H1 (cell line): ENCODE measurements around the gene PRSS53. TPM values are rescaled to one million over a fixed set of nuclear protein-coding genes. Genes with fewer than 3 reads are reported as not detected.

Experiments used
- CTCF ChIA-PET: fragments of 300-600 bp; sonication (Branson Sonifier 250); formaldehyde crosslinking; loops from one replicate; lab custom pipeline; 2021; ENCODE audit not compliant: partially characterized antibody; lab: Charles Lee
- POLR2A ChIA-PET: fragments of 300-600 bp; sonication (Branson Sonifier 250); formaldehyde crosslinking; loops from one replicate; lab custom pipeline; 2021; ENCODE audit warnings: inconsistent platforms; ENCODE audit not compliant: partially characterized antibody; lab: Charles Lee
- DNase-seq, 2 experiments: peaks; one replicate each; pipeline versions ENCODE4 v3.0.0 to v3.0.0-alpha.2; 2010 to 2022; ENCODE audit warnings: low spot score in 2 of 2, low read depth in 1 of 2, mixed read lengths in 1 of 2
- FAIRE-seq: peaks from 2 replicates; lab custom pipeline; 2011; peaks lifted over from hg19 to GRCh38; lab: Jason Lieb, UNC
- H2AFZ ChIP-seq: 2 replicates; pipeline ENCODE4 v1.8.1; 2012; ENCODE audit warnings: low read length, inconsistent platforms
- H2AK5ac ChIP-seq: 2 replicates; pipeline ENCODE4 v1.6.1; 2013; ENCODE audit warnings: low read depth, low read length
- H2BK120ac ChIP-seq: replicated peaks from 2 replicates; pipeline ENCODE3; 2013; ENCODE audit warnings: low read depth, low read length, inconsistent platforms
- H2BK12ac ChIP-seq: 2 replicates; pipeline ENCODE4 v1.6.1; 2013; ENCODE audit warnings: low read depth, low read length
- H2BK15ac ChIP-seq: 2 replicates; pipeline ENCODE4 v1.6.1; 2013; ENCODE audit warnings: low read length
- H2BK20ac ChIP-seq: 2 replicates; pipeline ENCODE4 v1.6.1; 2013; ENCODE audit warnings: low read length
- H2BK5ac ChIP-seq: 2 replicates; pipeline ENCODE4 v1.6.1; 2013; ENCODE audit warnings: low read depth, low read length
- H3K14ac ChIP-seq: 2 replicates; pipeline ENCODE4 v1.6.1; 2013; ENCODE audit warnings: inconsistent platforms; ENCODE audit not compliant: insufficient read length
- H3K18ac ChIP-seq: 2 replicates; pipeline ENCODE4 v1.6.1; 2013; ENCODE audit warnings: low read length; ENCODE audit errors: extremely low read depth
- H3K23ac ChIP-seq: 2 replicates; pipeline ENCODE4 v1.6.1; 2013; ENCODE audit warnings: inconsistent platforms; ENCODE audit not compliant: insufficient read length
- H3K23me2 ChIP-seq: 2 replicates; pipeline ENCODE4 v1.6.1; 2013; ENCODE audit warnings: low read depth, low read length
- H3K27ac ChIP-seq: 2 replicates; pipeline ENCODE4 v1.6.1; 2011; ENCODE audit warnings: low read depth, low read length, inconsistent platforms
- H3K27me3 ChIP-seq, 4 experiments: replicated peaks in 1 of 4; 1 replicate in 1 of 4; 2 replicates in 3 of 4; pipeline versions ENCODE4 v1.6.1 to v1.8.1; 2011 to 2013; ENCODE audit warnings: low read length in 3 of 4, mild to moderate bottlenecking in 3 of 4, inconsistent platforms in 2 of 4, mixed read lengths in 2 of 4, moderate library complexity in 1 of 4; ENCODE audit not compliant: control insufficient read depth in 3 of 4, insufficient read depth in 3 of 4; ENCODE audit errors: extremely low read depth in 1 of 4
- H3K36me3 ChIP-seq, 4 experiments: 2 replicates each; pipeline versions ENCODE4 v1.6.1 to v1.8.1; 2011 to 2013; ENCODE audit warnings: mild to moderate bottlenecking in 4 of 4, low read length in 3 of 4, moderate library complexity in 2 of 4, control low read depth in 1 of 4, inconsistent platforms in 1 of 4; ENCODE audit not compliant: insufficient read depth in 4 of 4, control insufficient read depth in 2 of 4
- H3K4ac ChIP-seq: replicated peaks from 2 replicates; pipeline ENCODE3; 2013; ENCODE audit warnings: low read length, low read depth, mixed read lengths, inconsistent platforms; ENCODE audit not compliant: insufficient read length
- H3K4me1 ChIP-seq, 4 experiments: replicated peaks in 1 of 4; 1 replicate in 1 of 4; 2 replicates in 3 of 4; pipeline versions ENCODE4 v1.6.1 to v1.8.1; 2011 to 2013; ENCODE audit warnings: low read length in 3 of 4, inconsistent platforms in 2 of 4, mixed read lengths in 1 of 4; ENCODE audit not compliant: insufficient read depth in 4 of 4, control insufficient read depth in 3 of 4
- H3K4me2 ChIP-seq, 2 experiments: 2 replicates each; pipeline versions ENCODE4 v1.6.1 to v1.8.1; 2011 to 2013; ENCODE audit warnings: low read depth in 2 of 2, low read length in 2 of 2, control low read depth in 1 of 2, inconsistent platforms in 1 of 2, mild to moderate bottlenecking in 1 of 2; ENCODE audit not compliant: insufficient read depth in 1 of 2
- H3K4me3 ChIP-seq, 4 experiments: fragments of 200-600, 300-600 bp in 1 of 4; sonication (generic), shearing (Covaris generic), sonication (Bioruptor Twin) in 1 of 4; 2 replicates each; pipeline versions ENCODE4 v1.5.1 to v1.8.1; 2011 to 2016; ENCODE audit warnings: low read length in 4 of 4, low read depth in 3 of 4, control low read depth in 2 of 4, inconsistent platforms in 2 of 4, mild to moderate bottlenecking in 2 of 4, mixed read lengths in 1 of 4, moderate library complexity in 1 of 4; ENCODE audit not compliant: insufficient read depth in 2 of 4; ENCODE audit errors: extremely low read depth in 1 of 4
- H3K56ac ChIP-seq: replicated peaks from 2 replicates; pipeline ENCODE3; 2013; ENCODE audit warnings: low read depth, mild to moderate bottlenecking, mixed read lengths, low read length, inconsistent platforms; ENCODE audit not compliant: insufficient read length
- H3K79me1 ChIP-seq: 2 replicates; pipeline ENCODE4 v1.6.1; 2013; ENCODE audit warnings: low read depth, low read length, control low read depth
- H3K79me2 ChIP-seq, 2 experiments: 2 replicates each; pipeline versions ENCODE4 v1.6.1 to v1.8.1; 2012 to 2013; ENCODE audit warnings: low read length in 2 of 2, mild to moderate bottlenecking in 2 of 2, inconsistent platforms in 1 of 2; ENCODE audit not compliant: insufficient read depth in 2 of 2, control insufficient read depth in 1 of 2
- H3K9ac ChIP-seq, 4 experiments: replicated peaks in 1 of 4; 1 replicate in 1 of 4; 2 replicates in 3 of 4; pipeline versions ENCODE4 v1.6.1 to v1.8.1; 2011 to 2013; ENCODE audit warnings: low read depth in 3 of 4, low read length in 3 of 4, control low read depth in 2 of 4, mild to moderate bottlenecking in 2 of 4, moderate library complexity in 2 of 4, inconsistent platforms in 1 of 4; ENCODE audit errors: extremely low read depth in 1 of 4
- H3K9me3 ChIP-seq, 2 experiments: 2 replicates each; pipeline versions ENCODE4 v1.6.1 to v1.8.1; 2012 to 2013; ENCODE audit warnings: mild to moderate bottlenecking in 2 of 2, moderate library complexity in 2 of 2, control low read depth in 1 of 2, inconsistent platforms in 1 of 2, low read depth in 1 of 2, low read length in 1 of 2, mixed read lengths in 1 of 2; ENCODE audit not compliant: insufficient read depth in 2 of 2
- H4K20me1 ChIP-seq, 2 experiments: replicated peaks in 1 of 2; 2 replicates each; pipeline versions ENCODE3 to v1.8.1; 2011 to 2013; ENCODE audit warnings: inconsistent platforms in 2 of 2, low read length in 2 of 2, mild to moderate bottlenecking in 1 of 2; ENCODE audit not compliant: insufficient read depth in 2 of 2, control insufficient read depth in 1 of 2
- H4K5ac ChIP-seq: 2 replicates; pipeline ENCODE4 v1.6.1; 2013; ENCODE audit warnings: low read length, low read depth, mixed read lengths, inconsistent platforms; ENCODE audit not compliant: insufficient read length
- H4K8ac ChIP-seq: 2 replicates; pipeline ENCODE4 v1.8.0; 2013; ENCODE audit warnings: mild to moderate bottlenecking, moderate library complexity, low read length, inconsistent platforms; ENCODE audit not compliant: insufficient read depth; ENCODE audit errors: extremely low read depth
- H4K91ac ChIP-seq: replicated peaks from 2 replicates; pipeline ENCODE3; 2013; ENCODE audit warnings: low read length, mixed read lengths, inconsistent platforms; ENCODE audit not compliant: insufficient read length
- CHD1 ChIP-seq: IDR thresholded peaks from 2 replicates; pipeline ENCODE4 v1.6.1; 2012; ENCODE audit warnings: low read depth, low read length, improper control_type of control experiment
- GABPA ChIP-seq: IDR thresholded peaks from 2 replicates; pipeline ENCODE4 v1.6.1; 2011; ENCODE audit warnings: mild to moderate bottlenecking, low read length, moderate library complexity, borderline replicate concordance; ENCODE audit not compliant: insufficient read depth
- JUND ChIP-seq: IDR thresholded peaks from 2 replicates; pipeline ENCODE4 v1.6.1; 2011; ENCODE audit warnings: mild to moderate bottlenecking, improper control_type of control experiment, low read length
- POLR2A ChIP-seq, 2 experiments: IDR thresholded peaks; 1 replicate in 1 of 2; 2 replicates in 1 of 2; pipeline ENCODE4 v1.6.1; 2011; ENCODE audit warnings: low read depth in 2 of 2, low read length in 2 of 2, mild to moderate bottlenecking in 2 of 2; ENCODE audit errors: control extremely low read depth in 1 of 2
- RAD21 ChIP-seq, 2 experiments: IDR thresholded peaks in 1 of 2; conservative IDR thresholded peaks in 1 of 2; 2 replicates each; pipeline ENCODE4 v1.6.1; 2011; ENCODE audit warnings: low read depth in 2 of 2, low read length in 2 of 2, improper control_type of control experiment in 1 of 2, inconsistent platforms in 1 of 2, mild to moderate bottlenecking in 1 of 2, moderate library complexity in 1 of 2
- SP1 ChIP-seq: IDR thresholded peaks from 2 replicates; pipeline ENCODE4 v1.6.1; 2011; ENCODE audit warnings: low read depth, low read length
- TCF12 ChIP-seq: IDR thresholded peaks from 2 replicates; pipeline ENCODE4 v1.6.1; 2011; ENCODE audit warnings: low read depth, mild to moderate bottlenecking, low read length
- YY1 ChIP-seq: IDR thresholded peaks from 2 replicates; pipeline ENCODE4 v1.6.1; 2011; ENCODE audit warnings: low read depth, mild to moderate bottlenecking, low read length
- WGBS, 2 experiments: shearing (Covaris generic) in 1 of 2; methylation state at CpG; one replicate each; pipeline versions ENCODE4 v1.1.6 to v1.1.7; 2013 to 2015; ENCODE audit warnings: low lambda C conversion rate in 2 of 2, mixed read lengths in 2 of 2, inconsistent platforms in 1 of 2, low coverage in 1 of 2, missing lambda C conversion rate in 1 of 2; ENCODE audit not compliant: insufficient replicate concordance in 2 of 2, insufficient coverage in 1 of 2, insufficient read length in 1 of 2; ENCODE audit errors: extremely low coverage in 1 of 2, missing lambda C conversion rate in 1 of 2; 5-methylcytosine and 5-hydroxymethylcytosine counted together
- polyA plus RNA-seq, 7 experiments: library from polyadenylated mRNA; depleted of rRNA in 3 of 7; stranded (reverse) in 5 of 7; unstranded in 2 of 7; fragments of >200 nt in 5 of 7; fragments of 200-250 nt in 2 of 7; gene quantifications; 1 replicate in 5 of 7; 2 replicates in 1 of 7; 4 replicates in 1 of 7; pipeline versions ENCODE4 v1.2.1 to v1.2.3, GENCODE V29; 2011 to 2013; ENCODE audit warnings: missing spikeins in 2 of 7, mixed read lengths in 2 of 7
- total RNA-seq: library from RNA; stranded (reverse); fragmentation: NEBNext Ultra II Directional; extraction: Animal tissue kit (Norgen Biotek cat#: 25700); gene quantifications from 2 replicates; pipeline ENCODE4 v1.2.1, GENCODE V29; 2021

PRSS53 gene
- total and polyA plus RNA-seq, 2 of the 8 experiments (the other 6 are each of a cell fraction or from before 2014, with no cell fraction given), result 1.7 to 2.6 TPM

DNA sequence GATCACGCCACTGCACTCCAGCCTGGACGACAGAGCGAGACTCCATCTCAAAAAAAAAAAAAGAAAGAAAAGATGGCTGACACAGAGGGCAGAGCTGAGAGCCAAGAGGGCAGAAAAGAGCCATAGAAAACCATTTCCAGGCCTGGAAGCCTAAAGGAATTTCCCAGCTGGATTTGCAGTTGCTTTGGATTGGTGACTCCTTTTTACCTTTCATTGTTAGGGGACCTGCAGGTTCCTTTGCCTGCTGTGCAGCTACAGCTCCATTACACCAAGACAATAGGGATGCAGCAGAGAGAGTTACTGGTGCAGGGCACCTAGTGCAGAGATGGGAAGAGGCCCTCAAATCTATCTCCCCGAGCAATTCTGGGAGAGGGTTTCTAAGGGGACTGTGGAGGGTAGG lies 33.1 kb downstream of the PRSS53 start:
- WGBS, 2 experiments, result 82% methylated on average over 3 of the region's 4 CpGs; no CpG with 5 or more reads in 1 of the 2 experiments
- FAIRE-seq (peak; percentile 28), DNase-seq (peak in 1 of 2 experiments; percentile 48)
- Histone ChIP-seq H4K8ac (no peak overlapping the region), H3K23me2 (no peaks in the 10 kb centered on the region), H3K4me1 (no peaks in the 10 kb centered on the region; a peak in 1 of 7 replicates), H3K4ac (no peak overlapping the region), H2BK12ac (no peak overlapping the region), H2BK5ac (no peak overlapping the region), H2AFZ (no peak overlapping the region), H3K4me2 (peak overlapping the region in 1 of 2 experiments; percentile 38; a peak in 2 of 4 replicates), H3K14ac (no peak overlapping the region), H2BK15ac (no peak overlapping the region), H4K20me1 (peaks cover 0 to under 1% of the 10 kb centered on the region in 2 experiments), H2BK20ac (no peak overlapping the region), H3K4me3 (no peak overlapping the region), H2BK120ac (peak overlapping the region; percentile 10), H3K27ac (no peak overlapping the region; the same call in 1 of the 2 replicates), H3K36me3 (0 out of 8 replicates have a peak, but pooled peaks cover 0 to 2% (median under 1%) of the 10 kb centered on the region in 4 experiments), H3K79me1 (no peaks in the 10 kb centered on the region), H3K27me3 (no peaks in the 10 kb centered on the region), H3K23ac (no peak overlapping the region), H3K9ac (no peak overlapping the region), H4K5ac (no peak overlapping the region), H2AK5ac (no peak overlapping the region), H3K9me3 (no peaks in the 10 kb centered on the region), H3K79me2 (no peaks in the 10 kb centered on the region), H4K91ac (no peak overlapping the region), H3K18ac (no peak overlapping the region), H3K56ac (no peak overlapping the region)
- TF ChIP-seq GABPA, result no peak
- TF ChIP-seq POLR2A (IDR thresholded peaks at IDR 0.05; ENCODE audit: control extremely low read depth in 1 of 2, low read depth in 2 of 2, low read length in 2 of 2), result no peak
- TF ChIP-seq YY1, result peak; percentile 71; the same call in 1 of the 2 replicates
- TF ChIP-seq CHD1, result no peak
- TF ChIP-seq SP1, result peak; percentile 38; the same call in 1 of the 2 replicates
- TF ChIP-seq JUND, result no peak
- TF ChIP-seq RAD21 (IDR thresholded peaks at IDR 0.05 in 1 of 2, conservative IDR thresholded peaks at IDR 0.05 in 1 of 2; ENCODE audit: low read depth in 2 of 2, low read length in 2 of 2), result no peak
- TF ChIP-seq TCF12, result 0 out of 2 replicates have a peak, but pooled peaks have one; percentile 10
- CTCF ChIA-PET, result interaction anchor here (0.6 to 1.4 kb wide), 4 partner anchors 11 to 1896 kb away, joined by 3 to 6 read pairs (median 4); no protein-coding TSS in a partner anchor
- POLR2A ChIA-PET, result interaction anchor here (1.0 to 1.9 kb wide), 4 partner anchors 10 to 38 kb away, joined by 3 to 10 read pairs (median 3); partner anchors contain the start of genes ZNF646 and ZNF668
